Activated CD8-positive, alpha-beta memory T cell treated with anti-CD3 and anti-CD28 coated beads, Interleukin-2, amount 50 U/mL, for 4 hours (primary cell): Measurements from ENCODE around the gene MCOLN1.

Experiments
- DNase-seq: peaks from one replicate; pipeline ENCODE4 v3.0.0-alpha.2; 2020

The MCOLN1 gene

DNA sequence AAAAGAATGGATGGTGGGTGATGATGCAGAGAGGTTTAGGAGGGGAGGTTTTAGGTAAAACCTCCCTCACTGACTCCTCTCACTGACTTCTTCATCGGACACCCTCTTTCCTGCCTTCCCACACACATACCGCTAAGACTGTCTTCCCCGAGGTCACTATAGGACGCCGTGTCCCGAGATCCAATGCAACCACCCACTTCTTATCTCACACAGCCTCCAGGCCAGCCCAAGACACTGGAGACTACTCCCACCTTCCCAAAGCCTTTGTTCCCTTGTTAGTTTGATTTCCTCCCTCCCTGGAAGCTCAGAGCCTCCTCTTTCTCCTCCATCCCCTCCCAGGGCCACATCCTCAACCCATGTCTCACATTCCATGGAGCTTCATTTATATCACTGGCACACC, 56.8 kb downstream of the MCOLN1 start:
- no peak for DNase-seq

DNA sequence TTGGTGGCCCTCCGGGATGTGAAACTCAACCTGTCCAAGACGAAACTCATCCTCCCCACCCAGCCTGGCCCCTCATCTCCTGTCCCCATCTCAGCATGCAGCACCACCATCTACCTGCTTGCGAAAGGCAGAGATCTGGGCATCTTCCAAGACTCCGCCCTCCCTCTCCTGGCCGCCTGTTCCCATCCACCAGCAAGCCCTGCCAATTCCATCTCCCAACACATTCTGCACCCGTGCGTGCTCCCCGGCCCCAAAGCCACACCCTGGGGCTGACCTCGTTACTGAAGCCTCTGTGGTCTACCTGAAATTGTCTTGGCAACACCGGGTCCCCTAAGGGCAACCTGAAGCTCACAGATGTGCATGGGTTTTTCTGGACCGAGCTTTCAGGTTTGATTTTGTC, 60.0 kb downstream of the MCOLN1 start:
- no peak for DNase-seq
